NT2/D1 (cell line): ENCODE results near the gene MRPS15.
A peak's percentile ranks its signal among the peaks of the same experiment; 100 is the strongest.

ENCODE experiments used
- DNase-seq: peaks from one replicate; pipeline ENCODE4 v3.0.0-alpha.2; 2011; ENCODE audit warnings: low read depth, low spot score
- H3K27me3 ChIP-seq: 2 replicates; pipeline ENCODE4 v1.6.0; 2011; ENCODE audit warnings: mild to moderate bottlenecking; ENCODE audit not compliant: insufficient read length, insufficient read depth
- H3K36me3 ChIP-seq: 2 replicates; pipeline ENCODE4 v1.6.1; 2011; ENCODE audit warnings: mild to moderate bottlenecking, low read length, mixed read lengths; ENCODE audit not compliant: insufficient read depth, insufficient read length
- H3K4me1 ChIP-seq: 2 replicates; pipeline ENCODE4 v1.5.1; 2011; ENCODE audit not compliant: insufficient read depth, insufficient read length
- H3K4me3 ChIP-seq: 2 replicates; pipeline ENCODE4 v1.5.1; 2011; ENCODE audit warnings: low read depth; ENCODE audit not compliant: insufficient read length
- H3K9ac ChIP-seq: 2 replicates; pipeline ENCODE4 v1.6.0; 2011; ENCODE audit warnings: low read depth; ENCODE audit not compliant: insufficient read length
- H3K9me3 ChIP-seq: 2 replicates; pipeline ENCODE4 v1.5.1; 2011; ENCODE audit warnings: mild to moderate bottlenecking, low read length; ENCODE audit not compliant: insufficient read depth
- SUZ12 ChIP-seq: IDR thresholded peaks from 2 replicates; pipeline ENCODE4 v1.6.1; 2011; ENCODE audit not compliant: insufficient read length, insufficient read depth; ENCODE audit errors: extremely low read depth
- YY1 ChIP-seq: IDR thresholded peaks from 2 replicates; pipeline ENCODE4 v1.6.1; 2011; ENCODE audit not compliant: insufficient read length, insufficient read depth
- ZNF274 ChIP-seq: IDR thresholded peaks from 2 replicates; pipeline ENCODE4 v1.6.1; 2011; ENCODE audit warnings: mild to moderate bottlenecking, low read depth, low read length

Gene MRPS15

GRCh38 chr1:36455386-36455785 is 8.8 kb downstream of the MRPS15 start:
- no peaks in the 10 kb centered on the region for H3K4me1 ChIP-seq
- no peak for TF ChIP-seq SUZ12
- TF ChIP-seq ZNF274: no peak
- TF ChIP-seq YY1: no peak
- H3K4me3 ChIP-seq: no peak overlapping the region
- DNase-seq: no peak
- H3K27me3 ChIP-seq: no peaks in the 10 kb centered on the region
- H3K36me3 ChIP-seq: peaks cover 69% of the 10 kb centered on the region
- no peaks in the 10 kb centered on the region for H3K9me3 ChIP-seq
- H3K9ac ChIP-seq: no peak overlapping the region

GRCh38 chr1:36453600-36454388 is 10.4 kb downstream of the MRPS15 start:
- H3K4me3 ChIP-seq: no peak overlapping the region
- no peak overlapping the region for H3K9ac ChIP-seq
- no peak for TF ChIP-seq ZNF274
- TF ChIP-seq SUZ12: no peak
- no peak for TF ChIP-seq YY1
- no peak for DNase-seq
- H3K27me3 ChIP-seq: no peaks in the 10 kb centered on the region
- peaks cover 55% of the 10 kb centered on the region for H3K36me3 ChIP-seq
- H3K4me1 ChIP-seq: no peaks in the 10 kb centered on the region
- H3K9me3 ChIP-seq: no peaks in the 10 kb centered on the region

- no peak for TF ChIP-seq SUZ12
- TF ChIP-seq ZNF274: no peak
- TF ChIP-seq YY1: no peak
- peaks cover 47% of the 10 kb centered on the region for H3K36me3 ChIP-seq
- H3K4me3 ChIP-seq: no peak overlapping the region
- no peaks in the 10 kb centered on the region for H3K27me3 ChIP-seq
- no peaks in the 10 kb centered on the region for H3K4me1 ChIP-seq
- no peaks in the 10 kb centered on the region for H3K9me3 ChIP-seq
- DNase-seq: no peak
- H3K9ac ChIP-seq: no peak overlapping the region
Observed at GRCh38 chr1:36453051-36453450, 11.1 kb downstream of the MRPS15 start.

- no peak for TF ChIP-seq YY1
- TF ChIP-seq SUZ12: no peak
- TF ChIP-seq ZNF274: no peak
- Histone ChIP-seq H3K36me3 (peaks cover 28% of the 10 kb centered on the region), H3K9ac (peak overlapping the region; percentile 93), H3K9me3 (no peaks in the 10 kb centered on the region), H3K4me1 (no peaks in the 10 kb centered on the region), H3K4me3 (peak overlapping the region; percentile 80), H3K27me3 (no peaks in the 10 kb centered on the region)
- DNase-seq: no peak
Observed at GRCh38 chr1:36450919-36451305, 13.3 kb downstream of the MRPS15 start.

- DNase-seq: peak; percentile 98
- H3K4me3 ChIP-seq: peak within 1 kb of the TSS; percentile 80
- peaks cover 23% of the 10 kb centered on the region for H3K36me3 ChIP-seq
- TF ChIP-seq SUZ12 (no peak), YY1 (no peak), ZNF274 (no peak)
- no peaks in the 10 kb centered on the region for H3K27me3 ChIP-seq
- peak within 1 kb of the TSS; percentile 93 for H3K9ac ChIP-seq
- no peaks in the 10 kb centered on the region for H3K9me3 ChIP-seq
- no peaks in the 10 kb centered on the region for H3K4me1 ChIP-seq
Observed at GRCh38 chr1:36450270-36450918, 13.8 kb downstream of the MRPS15 start, which contains the start of gene OSCP1. TSS of gene OSCP1 (minus strand) at chr1:36450451. CDS start at chr1:36450369, 82 bp downstream.

GRCh38 chr1:36448530-36449056 is 15.6 kb downstream of the MRPS15 start:
- TF ChIP-seq YY1 (no peak), SUZ12 (no peak), ZNF274 (no peak)
- DNase-seq: no peak

GRCh38 chr1:36447450-36447849 is 16.7 kb downstream of the MRPS15 start:
- no peaks in the 10 kb centered on the region for H3K4me1 ChIP-seq
- no peaks in the 10 kb centered on the region for H3K36me3 ChIP-seq
- H3K4me3 ChIP-seq: no peak overlapping the region
- no peaks in the 10 kb centered on the region for H3K9me3 ChIP-seq
- no peak overlapping the region for H3K9ac ChIP-seq
- no peak for DNase-seq
- H3K27me3 ChIP-seq: no peaks in the 10 kb centered on the region
- TF ChIP-seq ZNF274: no peak
- no peak for TF ChIP-seq SUZ12
- TF ChIP-seq YY1: no peak

More at GRCh38 chr1:36448530-36449056, 15.6 kb downstream of the MRPS15 start:
- Histone ChIP-seq H3K4me3 (no peak overlapping the region), H3K9ac (no peak overlapping the region), H3K9me3 (no peaks in the 10 kb centered on the region), H3K36me3 (peaks cover 5% of the 10 kb centered on the region), H3K27me3 (no peaks in the 10 kb centered on the region), H3K4me1 (no peaks in the 10 kb centered on the region)
